ENCODE data around the gene LRRC23.

The LRRC23 gene

GRCh38 chr12:6914246-6914946 lies 9.8 kb downstream of the LRRC23 start, which contains the start of gene ENO2:
Gene ENO2 (plus strand): TSS chr12:6914580. CDS start chr12:6915833, 1,253 bp downstream.
- peaks cover 10% of the 10 kb centered on the region for H3K36me3 ChIP-seq (ENCODE audit: insufficient read depth, low read length)
- H3K9ac ChIP-seq (ENCODE audit: low read depth, low read length), result peak within 1 kb of the TSS; percentile 72
- peak within 1 kb of the TSS; percentile 85 for H3K4me3 ChIP-seq (ENCODE audit: low read length)
- H3K27me3 ChIP-seq (ENCODE audit: control insufficient read depth, insufficient read depth, low read length), result no peaks in the 10 kb centered on the region
- no peaks in the 10 kb centered on the region for H3K9me3 ChIP-seq (replicated peaks; ENCODE audit: low read length)
- H3K4me1 ChIP-seq (ENCODE audit: control insufficient read depth, insufficient read depth, low read length), result peaks cover 22% of the 10 kb centered on the region
- H3K4me2 ChIP-seq (ENCODE audit: low read length), result peak within 1 kb of the TSS; percentile 92

- Histone ChIP-seq H3K27me3 (ENCODE audit: control insufficient read depth, insufficient read depth, low read length) (no peaks in the 10 kb centered on the region), H3K4me2 (ENCODE audit: low read length) (peak overlapping the region; percentile 92), H3K9ac (ENCODE audit: low read depth, low read length) (peak overlapping the region; percentile 72), H3K36me3 (ENCODE audit: insufficient read depth, low read length) (peaks cover 10% of the 10 kb centered on the region), H3K4me3 (ENCODE audit: low read length) (peak overlapping the region; percentile 85), H3K9me3 (replicated peaks; ENCODE audit: low read length) (no peaks in the 10 kb centered on the region), H3K4me1 (ENCODE audit: control insufficient read depth, insufficient read depth, low read length) (peaks cover 22% of the 10 kb centered on the region)
Observed at GRCh38 chr12:6914947-6915788, 10.5 kb downstream of the LRRC23 start.

- Histone ChIP-seq H3K4me2 (ENCODE audit: low read length) (peak overlapping the region; percentile 92), H3K9me3 (replicated peaks; ENCODE audit: low read length) (no peaks in the 10 kb centered on the region), H3K36me3 (ENCODE audit: insufficient read depth, low read length) (peaks cover 10% of the 10 kb centered on the region), H3K9ac (ENCODE audit: low read depth, low read length) (no peak overlapping the region), H3K4me3 (ENCODE audit: low read length) (peak overlapping the region; percentile 85), H3K27me3 (ENCODE audit: control insufficient read depth, insufficient read depth, low read length) (no peaks in the 10 kb centered on the region), H3K4me1 (ENCODE audit: control insufficient read depth, insufficient read depth, low read length) (peaks cover 22% of the 10 kb centered on the region)
Observed at GRCh38 chr12:6915789-6916285, 11.2 kb downstream of the LRRC23 start.

DNA sequence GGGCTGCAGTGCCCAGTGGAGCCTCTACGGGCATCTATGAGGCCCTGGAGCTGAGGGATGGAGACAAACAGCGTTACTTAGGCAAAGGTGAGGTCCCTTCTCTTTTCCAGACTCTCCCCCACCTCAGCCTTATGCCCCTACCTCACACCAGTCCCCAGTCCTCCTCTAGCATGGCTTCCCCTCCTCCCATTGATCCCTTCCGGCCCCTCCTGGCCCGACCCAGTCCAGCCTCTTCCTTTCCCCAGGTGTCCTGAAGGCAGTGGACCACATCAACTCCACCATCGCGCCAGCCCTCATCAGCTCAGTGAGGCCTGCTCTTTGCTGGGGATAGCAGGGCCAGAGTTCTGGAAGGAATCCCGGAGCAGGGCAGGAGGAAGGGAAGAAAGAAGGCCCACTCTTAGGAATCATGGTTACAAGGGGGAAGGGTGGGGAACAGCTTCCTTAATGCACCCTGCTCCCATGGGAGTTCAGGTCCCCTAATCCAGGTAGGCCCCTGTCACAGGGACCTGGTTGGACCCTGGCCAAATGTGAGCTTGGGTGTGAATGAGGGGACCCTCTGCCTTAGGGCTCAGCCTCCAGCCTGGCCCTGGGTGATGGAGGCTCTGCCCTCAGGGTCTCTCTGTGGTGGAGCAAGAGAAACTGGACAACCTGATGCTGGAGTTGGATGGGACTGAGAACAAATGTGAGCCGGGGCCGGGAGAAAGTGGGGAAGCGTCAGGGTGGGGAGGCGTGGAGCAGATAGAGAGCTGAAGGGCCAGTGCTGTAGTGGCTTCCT lies 12.0 kb downstream of the LRRC23 start:
- peaks cover 10% of the 10 kb centered on the region for H3K36me3 ChIP-seq (ENCODE audit: insufficient read depth, low read length)

DNA sequence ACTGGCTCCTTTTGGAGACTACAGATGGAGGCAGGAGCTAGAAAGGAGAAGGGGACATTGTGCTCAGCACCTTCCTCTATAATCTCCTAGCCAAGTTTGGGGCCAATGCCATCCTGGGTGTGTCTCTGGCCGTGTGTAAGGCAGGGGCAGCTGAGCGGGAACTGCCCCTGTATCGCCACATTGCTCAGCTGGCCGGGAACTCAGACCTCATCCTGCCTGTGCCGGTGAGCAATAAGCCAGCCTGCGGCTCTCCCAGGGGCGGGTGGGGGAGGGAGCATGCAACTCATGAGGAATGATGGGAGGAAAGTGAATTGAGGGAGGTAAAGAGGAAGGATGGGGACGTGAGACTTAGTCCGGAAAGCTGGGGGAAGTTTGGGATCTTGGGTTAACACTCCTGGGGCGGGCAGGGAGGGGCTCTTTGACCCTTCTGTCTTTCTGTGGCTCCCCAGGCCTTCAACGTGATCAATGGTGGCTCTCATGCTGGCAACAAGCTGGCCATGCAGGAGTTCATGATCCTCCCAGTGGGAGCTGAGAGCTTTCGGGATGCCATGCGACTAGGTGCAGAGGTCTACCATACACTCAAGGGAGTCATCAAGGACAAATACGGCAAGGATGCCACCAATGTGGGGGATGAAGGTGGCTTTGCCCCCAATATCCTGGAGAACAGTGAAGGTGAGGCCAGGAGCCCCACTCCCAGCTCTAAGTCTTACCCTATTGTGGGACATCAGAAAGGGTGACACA lies 13.0 kb downstream of the LRRC23 start:
- H3K9me3 ChIP-seq (replicated peaks; ENCODE audit: low read length), result no peaks in the 10 kb centered on the region
- peaks cover 20% of the 10 kb centered on the region for H3K36me3 ChIP-seq (ENCODE audit: insufficient read depth, low read length)
- no peak overlapping the region for H3K4me3 ChIP-seq (ENCODE audit: low read length)
- no peak overlapping the region for H3K4me2 ChIP-seq (ENCODE audit: low read length)
- peaks cover 22% of the 10 kb centered on the region for H3K4me1 ChIP-seq (ENCODE audit: control insufficient read depth, insufficient read depth, low read length)
- H3K27me3 ChIP-seq (ENCODE audit: control insufficient read depth, insufficient read depth, low read length), result no peaks in the 10 kb centered on the region
- no peak overlapping the region for H3K9ac ChIP-seq (ENCODE audit: low read depth, low read length)

More for the DNA sequence above, 12.0 kb downstream of the LRRC23 start:
- no peaks in the 10 kb centered on the region for H3K27me3 ChIP-seq (ENCODE audit: control insufficient read depth, insufficient read depth, low read length)
- H3K4me2 ChIP-seq (ENCODE audit: low read length), result no peak overlapping the region
- no peaks in the 10 kb centered on the region for H3K9me3 ChIP-seq (replicated peaks; ENCODE audit: low read length)
- H3K4me1 ChIP-seq (ENCODE audit: control insufficient read depth, insufficient read depth, low read length), result peaks cover 22% of the 10 kb centered on the region
- H3K4me3 ChIP-seq (ENCODE audit: low read length), result no peak overlapping the region
- H3K9ac ChIP-seq (ENCODE audit: low read depth, low read length), result no peak overlapping the region

DNA sequence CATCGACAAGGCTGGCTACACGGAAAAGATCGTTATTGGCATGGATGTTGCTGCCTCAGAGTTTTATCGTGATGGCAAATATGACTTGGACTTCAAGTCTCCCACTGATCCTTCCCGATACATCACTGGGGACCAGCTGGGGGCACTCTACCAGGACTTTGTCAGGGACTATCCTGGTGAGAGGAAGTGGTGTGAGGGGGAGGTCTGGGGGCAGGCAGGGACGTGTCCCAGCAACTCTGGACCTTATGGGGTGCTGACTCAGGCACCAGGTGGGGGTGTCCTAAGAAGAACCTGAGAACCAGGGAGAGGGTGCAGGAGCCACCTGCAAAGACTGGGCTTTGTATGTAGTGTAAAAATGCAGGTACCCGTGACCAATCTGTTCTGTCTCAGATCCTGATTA lies 15.0 kb downstream of the LRRC23 start:
- Histone ChIP-seq H3K4me1 (ENCODE audit: control insufficient read depth, insufficient read depth, low read length) (peaks cover 20% of the 10 kb centered on the region), H3K27me3 (ENCODE audit: control insufficient read depth, insufficient read depth, low read length) (no peaks in the 10 kb centered on the region), H3K4me3 (ENCODE audit: low read length) (no peak overlapping the region), H3K4me2 (ENCODE audit: low read length) (no peak overlapping the region), H3K9me3 (replicated peaks; ENCODE audit: low read length) (no peaks in the 10 kb centered on the region), H3K36me3 (ENCODE audit: insufficient read depth, low read length) (peaks cover 21% of the 10 kb centered on the region), H3K9ac (ENCODE audit: low read depth, low read length) (no peak overlapping the region)

GRCh38 chr12:6921539-6921938 lies 16.9 kb downstream of the LRRC23 start:
- Histone ChIP-seq H3K4me3 (ENCODE audit: low read length) (no peak overlapping the region), H3K9me3 (replicated peaks; ENCODE audit: low read length) (no peaks in the 10 kb centered on the region), H3K4me2 (ENCODE audit: low read length) (no peak overlapping the region), H3K9ac (ENCODE audit: low read depth, low read length) (no peak overlapping the region), H3K36me3 (ENCODE audit: insufficient read depth, low read length) (peaks cover 20% of the 10 kb centered on the region), H3K27me3 (ENCODE audit: control insufficient read depth, insufficient read depth, low read length) (no peaks in the 10 kb centered on the region), H3K4me1 (ENCODE audit: control insufficient read depth, insufficient read depth, low read length) (peaks cover 32% of the 10 kb centered on the region)

DNA sequence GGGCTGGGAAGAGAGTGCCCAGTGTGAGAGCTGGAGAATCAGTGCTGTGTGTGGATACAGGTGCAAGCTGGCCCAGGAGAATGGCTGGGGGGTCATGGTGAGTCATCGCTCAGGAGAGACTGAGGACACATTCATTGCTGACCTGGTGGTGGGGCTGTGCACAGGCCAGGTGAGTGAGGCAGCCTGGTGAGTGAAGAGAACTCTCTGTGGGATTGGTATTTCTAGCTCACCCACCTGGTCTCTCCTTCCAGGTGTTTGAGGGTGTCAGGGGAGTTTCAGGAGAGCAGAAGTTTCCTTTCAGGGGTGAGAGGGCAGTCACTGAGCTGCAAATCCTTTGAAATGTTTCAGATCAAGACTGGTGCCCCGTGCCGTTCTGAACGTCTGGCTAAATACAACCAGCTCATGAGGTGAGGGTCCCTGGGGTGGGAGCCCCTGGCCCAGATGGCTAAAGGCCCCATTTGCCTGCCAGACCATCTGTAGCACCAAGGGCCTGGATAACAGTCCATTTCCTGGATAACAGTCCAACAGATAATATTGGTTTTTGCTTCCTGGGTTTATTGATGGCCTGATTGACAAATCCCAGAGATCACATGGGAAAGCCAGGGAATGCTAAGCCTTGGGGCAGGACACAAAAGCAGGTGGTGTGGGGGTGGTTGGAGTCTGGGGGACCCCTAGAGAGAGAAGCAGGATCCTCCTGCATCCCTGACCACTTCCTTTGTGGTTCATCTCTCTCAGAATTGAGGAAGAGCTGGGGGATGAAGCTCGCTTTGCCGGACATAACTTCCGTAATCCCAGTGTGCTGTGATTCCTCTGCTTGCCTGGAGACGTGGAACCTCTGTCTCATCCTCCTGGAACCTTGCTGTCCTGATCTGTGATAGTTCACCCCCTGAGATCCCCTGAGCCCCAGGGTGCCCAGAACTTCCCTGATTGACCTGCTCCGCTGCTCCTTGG lies 17.6 kb downstream of the LRRC23 start:
- H3K36me3 ChIP-seq (ENCODE audit: insufficient read depth, low read length), result peaks cover 16% of the 10 kb centered on the region

GRCh38 chr12:6923003-6923732 lies 18.5 kb downstream of the LRRC23 start:
- Histone ChIP-seq H3K9me3 (replicated peaks; ENCODE audit: low read length) (no peaks in the 10 kb centered on the region), H3K36me3 (ENCODE audit: insufficient read depth, low read length) (peaks cover 11% of the 10 kb centered on the region), H3K4me2 (ENCODE audit: low read length) (no peak overlapping the region), H3K4me3 (ENCODE audit: low read length) (no peak overlapping the region), H3K4me1 (ENCODE audit: control insufficient read depth, insufficient read depth, low read length) (peaks cover 28% of the 10 kb centered on the region), H3K9ac (ENCODE audit: low read depth, low read length) (no peak overlapping the region), H3K27me3 (ENCODE audit: control insufficient read depth, insufficient read depth, low read length) (no peaks in the 10 kb centered on the region)

More for the DNA sequence above, 17.6 kb downstream of the LRRC23 start:
- Histone ChIP-seq H3K27me3 (ENCODE audit: control insufficient read depth, insufficient read depth, low read length) (no peaks in the 10 kb centered on the region), H3K4me2 (ENCODE audit: low read length) (no peak overlapping the region), H3K9me3 (replicated peaks; ENCODE audit: low read length) (no peaks in the 10 kb centered on the region), H3K9ac (ENCODE audit: low read depth, low read length) (no peak overlapping the region), H3K4me1 (ENCODE audit: control insufficient read depth, insufficient read depth, low read length) (peaks cover 32% of the 10 kb centered on the region), H3K4me3 (ENCODE audit: low read length) (no peak overlapping the region)
